Kidney (tissue), 14 donors: ENCODE data around the gene CCDC85A. TPM values are rescaled to one million over a fixed set of nuclear protein-coding genes. Genes with fewer than 3 reads are reported as not detected.

Experiments used
- DNase-seq, 5 donors: peaks; one replicate each; pipeline ENCODE4 v3.0.0-alpha.2; 2013 to 2020
- FAIRE-seq: peaks from 2 replicates; lab custom pipeline; 2012; peaks lifted over from hg19 to GRCh38; lab: Jason Lieb, UNC
- H3K27ac ChIP-seq, 2 donors: one replicate each; pipeline ENCODE4 v1.7.0; 2013; ENCODE audit warnings: low read depth in 2 of 2, low read length in 2 of 2, inconsistent platforms in 1 of 2
- H3K27me3 ChIP-seq: one replicate; pipeline ENCODE4 v1.7.1; 2013; ENCODE audit warnings: low read length, inconsistent platforms; ENCODE audit not compliant: control insufficient read depth, insufficient read depth
- H3K36me3 ChIP-seq, 3 donors: one replicate each; pipeline versions ENCODE4 v1.7.0 to v1.7.1; 2013; ENCODE audit warnings: low read length in 3 of 3, control low read depth in 1 of 3, inconsistent platforms in 1 of 3; ENCODE audit not compliant: insufficient read depth in 3 of 3, control insufficient read depth in 2 of 3
- H3K4me1 ChIP-seq, 3 donors: one replicate each; pipeline versions ENCODE4 v1.7.0 to v1.7.1; 2013; ENCODE audit warnings: low read length in 3 of 3, inconsistent platforms in 1 of 3, low read depth in 1 of 3; ENCODE audit not compliant: control insufficient read depth in 2 of 3, insufficient read depth in 2 of 3
- H3K4me3 ChIP-seq, 3 donors: one replicate each; pipeline versions ENCODE4 v1.7.0 to v1.8.1; 2013; ENCODE audit warnings: low read length in 3 of 3, control low read depth in 1 of 3, inconsistent platforms in 1 of 3
- H3K9ac ChIP-seq, 3 donors: one replicate each; pipeline versions ENCODE4 v1.7.0 to v1.7.1; 2013; ENCODE audit warnings: low read length in 3 of 3, control low read depth in 1 of 3, inconsistent platforms in 1 of 3
- H3K9me3 ChIP-seq, 3 donors: one replicate each; pipeline versions ENCODE4 v1.7.0 to v1.7.1; 2013; ENCODE audit warnings: low read length in 3 of 3, control low read depth in 1 of 3, inconsistent platforms in 1 of 3; ENCODE audit not compliant: control insufficient read depth in 2 of 3, insufficient read depth in 1 of 3
- intact Hi-C: fragments of 100-400 bp; cut with DNase I; formaldehyde crosslinking; loops from one replicate; pipeline ENCODE4 v1.11.1; 2022
- polyA plus RNA-seq: library from polyadenylated mRNA; stranded (reverse); fragments of 350-450 nt; fragmentation: Illumina TruSeq; extraction: RNeasy Lipid Tissue Mini Kit (QIAGEN cat#74804); gene quantifications from one replicate; pipeline ENCODE4 v1.2.3, GENCODE V29; 2014; ENCODE audit warnings: low read depth, low replicate concordance; ENCODE audit not compliant: insufficient read depth
- total RNA-seq: library from RNA; stranded (reverse); fragmentation: NEBNext Ultra II Directional; extraction: Animal tissue kit (Norgen Biotek cat#: 25700); gene quantifications from one replicate; pipeline ENCODE4 v1.2.1, GENCODE V29; 2021
- TF ChIP-seq, protein P1 (sequence below): IDR thresholded peaks from 3 replicates; pipeline ENCODE4 v1.5.1; 2012; ENCODE audit warnings: mild to moderate bottlenecking, moderate library complexity, borderline replicate concordance; ENCODE audit not compliant: insufficient read depth; ENCODE audit errors: extremely low read depth
- donor health status: control.
- donor health status: control.
- donor health status: control.
- donor health status: control.
- donor health status: control.
- donor health status: DM: yes; HTN: yes; CAD: no.
- donor health status: Normal renal cell carcinoma (clear cell type).

Gene CCDC85A
- total and polyA plus RNA-seq, 2 donors from 2014 or later, result 0.65 to 2.1 TPM

DNA sequence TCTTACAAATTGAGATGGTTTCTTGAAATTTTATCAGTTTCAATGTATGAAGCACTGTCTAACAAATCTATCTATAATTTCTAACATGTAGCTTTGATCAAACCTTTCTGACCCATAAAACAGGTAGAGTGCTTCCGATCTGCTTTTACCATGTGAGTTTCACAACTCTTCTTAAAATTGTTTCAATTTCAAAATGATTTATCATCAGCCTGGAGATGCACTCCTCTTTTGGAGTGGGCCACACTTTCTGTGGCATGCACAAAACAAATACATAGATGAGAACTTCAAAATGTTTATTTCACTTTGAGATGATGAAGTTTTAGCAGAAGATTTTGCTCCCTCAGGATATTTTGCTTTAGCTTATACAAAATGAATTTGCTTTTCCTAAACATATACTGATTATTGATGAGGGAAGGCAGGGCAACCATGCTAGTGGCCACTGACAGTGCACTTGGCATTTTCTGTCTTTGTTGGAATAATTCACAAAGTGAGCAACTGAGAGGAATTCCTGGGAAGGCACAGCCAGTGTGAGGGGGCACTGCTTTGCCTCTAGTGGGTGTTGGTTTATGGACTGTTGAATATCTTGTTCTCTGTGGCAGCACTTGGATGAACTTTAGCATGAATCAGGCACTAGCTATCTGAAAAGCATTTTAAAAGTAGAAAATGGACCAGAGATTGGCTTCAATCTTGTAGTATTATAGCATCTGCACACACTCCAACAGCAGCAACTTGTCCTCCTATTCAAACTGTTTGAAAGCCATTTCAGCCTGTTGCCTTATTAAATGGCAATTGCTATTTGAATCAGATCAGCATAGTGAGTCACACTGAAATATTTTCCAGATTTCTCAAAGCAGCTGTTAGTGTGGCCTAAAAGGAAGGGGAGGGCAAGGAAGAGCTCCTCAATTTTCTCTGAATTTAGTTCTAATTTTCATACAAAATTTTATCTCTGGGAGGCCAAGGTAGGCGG is 193.2 kb downstream of the CCDC85A start:
- intact Hi-C loops, result no loop called here
- Histone ChIP-seq H3K4me3 (no peak overlapping the region), H3K4me1 (no peaks in the 10 kb centered on the region), H3K9me3 (no peaks in the 10 kb centered on the region), H3K27ac (no peak overlapping the region), H3K9ac (no peak overlapping the region), H3K36me3 (no peaks in the 10 kb centered on the region), H3K27me3 (no peaks in the 10 kb centered on the region)
- DNase-seq (no peak), FAIRE-seq (no peak)
- TF ChIP-seq, protein P1, sequence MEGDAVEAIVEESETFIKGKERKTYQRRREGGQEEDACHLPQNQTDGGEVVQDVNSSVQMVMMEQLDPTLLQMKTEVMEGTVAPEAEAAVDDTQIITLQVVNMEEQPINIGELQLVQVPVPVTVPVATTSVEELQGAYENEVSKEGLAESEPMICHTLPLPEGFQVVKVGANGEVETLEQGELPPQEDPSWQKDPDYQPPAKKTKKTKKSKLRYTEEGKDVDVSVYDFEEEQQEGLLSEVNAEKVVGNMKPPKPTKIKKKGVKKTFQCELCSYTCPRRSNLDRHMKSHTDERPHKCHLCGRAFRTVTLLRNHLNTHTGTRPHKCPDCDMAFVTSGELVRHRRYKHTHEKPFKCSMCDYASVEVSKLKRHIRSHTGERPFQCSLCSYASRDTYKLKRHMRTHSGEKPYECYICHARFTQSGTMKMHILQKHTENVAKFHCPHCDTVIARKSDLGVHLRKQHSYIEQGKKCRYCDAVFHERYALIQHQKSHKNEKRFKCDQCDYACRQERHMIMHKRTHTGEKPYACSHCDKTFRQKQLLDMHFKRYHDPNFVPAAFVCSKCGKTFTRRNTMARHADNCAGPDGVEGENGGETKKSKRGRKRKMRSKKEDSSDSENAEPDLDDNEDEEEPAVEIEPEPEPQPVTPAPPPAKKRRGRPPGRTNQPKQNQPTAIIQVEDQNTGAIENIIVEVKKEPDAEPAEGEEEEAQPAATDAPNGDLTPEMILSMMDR, result no peak

DNA sequence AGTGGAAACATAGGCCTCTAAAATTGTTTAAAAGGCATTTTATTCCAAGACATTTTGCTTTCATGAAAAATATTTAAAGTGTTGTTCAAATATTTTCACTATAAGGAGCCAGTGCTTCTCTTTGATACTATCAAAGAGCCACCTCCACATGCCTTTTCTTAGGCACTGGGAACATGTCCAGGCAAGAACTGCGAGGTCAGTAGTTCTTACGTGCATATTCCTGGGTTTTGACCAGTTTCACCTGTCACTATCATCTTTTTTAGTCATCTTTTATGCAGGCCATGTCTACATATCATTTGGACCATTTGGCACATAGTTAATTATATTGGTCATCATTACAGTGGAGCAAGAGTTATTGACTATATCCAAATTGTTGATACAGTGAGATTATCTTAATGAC is 195.3 kb downstream of the CCDC85A start:
- TF ChIP-seq, protein P1, result no peak
- H3K4me1 ChIP-seq, result no peaks in the 10 kb centered on the region
- no peak for DNase-seq
- intact Hi-C loops, result no loop called here
- no peaks in the 10 kb centered on the region for H3K9me3 ChIP-seq
- no peak overlapping the region for H3K27ac ChIP-seq
- no peak overlapping the region for H3K9ac ChIP-seq
- H3K36me3 ChIP-seq, result no peaks in the 10 kb centered on the region
- FAIRE-seq, result no peak
- no peaks in the 10 kb centered on the region for H3K27me3 ChIP-seq
- no peak overlapping the region for H3K4me3 ChIP-seq

DNA sequence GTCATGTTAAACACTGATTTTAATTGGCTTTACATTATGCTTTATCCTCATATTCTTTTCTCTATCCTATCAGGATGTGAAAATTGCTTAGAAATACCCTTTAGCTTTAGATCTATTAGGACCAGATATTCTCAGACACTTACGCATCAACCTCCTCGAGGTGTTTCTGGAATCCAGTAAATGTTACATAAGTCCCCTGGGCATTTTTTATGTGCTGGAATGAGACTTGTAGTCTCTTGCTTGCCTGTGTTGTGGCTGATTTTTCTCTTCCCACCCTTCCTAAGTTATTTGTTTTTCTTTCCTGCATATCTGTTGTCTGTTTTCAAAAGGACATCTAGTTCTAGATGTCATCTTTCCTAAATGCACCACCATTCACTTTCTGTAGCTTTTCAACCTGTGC is 197.1 kb downstream of the CCDC85A start:
- Histone ChIP-seq H3K4me1 (no peaks in the 10 kb centered on the region), H3K4me3 (no peak overlapping the region), H3K36me3 (no peaks in the 10 kb centered on the region), H3K27me3 (no peaks in the 10 kb centered on the region), H3K9ac (no peak overlapping the region), H3K27ac (no peak overlapping the region), H3K9me3 (no peaks in the 10 kb centered on the region)
- intact Hi-C loops, result no loop called here
- FAIRE-seq (no peak), DNase-seq (no peak)
- TF ChIP-seq, protein P1, result no peak
